ENCODE data around the gene SNX11. TPM values are rescaled to one million over a fixed set of nuclear protein-coding genes. Genes with fewer than 3 reads are reported as not detected.

The SNX11 gene
- total RNA-seq, 2 donors from 2014 or later: 13.3 to 14.7 TPM

- intact Hi-C loops (cut with DNase I): no loop called here
- DNase-seq (no peak), ATAC-seq (no peak)
Observed at GRCh38 chr17:48151220-48151619, 43.7 kb downstream of the SNX11 start.

GRCh38 chr17:48152289-48152688 is 44.7 kb downstream of the SNX11 start:
- ATAC-seq (no peak), DNase-seq (no peak)
- intact Hi-C loops (cut with DNase I): no loop called here

GRCh38 chr17:48153691-48154358 is 46.3 kb downstream of the SNX11 start:
- no peak for DNase-seq
- intact Hi-C loops (cut with DNase I): no loop called here
- peak in 1 of 2 donors; percentile 31 for ATAC-seq

- intact Hi-C loops (cut with DNase I): no loop called here
- ATAC-seq (no peak), DNase-seq (no peak)
Observed at GRCh38 chr17:48155889-48156611, 48.5 kb downstream of the SNX11 start.

- intact Hi-C loops (cut with DNase I): no loop called here
Observed at GRCh38 chr17:48159232-48159631, 51.7 kb downstream of the SNX11 start.

GRCh38 chr17:48160177-48161081 is 52.9 kb downstream of the SNX11 start:
- DNase-seq: no peak
- no peak for ATAC-seq
- intact Hi-C loops (cut with DNase I): no loop called here

More at GRCh38 chr17:48159232-48159631, 51.7 kb downstream of the SNX11 start:
- ATAC-seq (no peak), DNase-seq (no peak)

GRCh38 chr17:48161127-48161905 is 53.8 kb downstream of the SNX11 start:
- ATAC-seq (no peak), DNase-seq (no peak)
- intact Hi-C loops (cut with DNase I): no loop called here

- intact Hi-C loops (cut with DNase I): no loop called here
- no peak for ATAC-seq
- no peak for DNase-seq
Observed at GRCh38 chr17:48162306-48162934, 54.9 kb downstream of the SNX11 start.

- intact Hi-C loops (cut with DNase I): no loop called here
- no peak for ATAC-seq
- no peak for DNase-seq
Observed at GRCh38 chr17:48162946-48163506, 55.5 kb downstream of the SNX11 start.

GRCh38 chr17:48163809-48164208 is 56.2 kb downstream of the SNX11 start:
- DNase-seq: no peak
- intact Hi-C loops (cut with DNase I): no loop called here
- ATAC-seq: no peak

- ATAC-seq (no peak), DNase-seq (no peak)
- intact Hi-C loops (cut with DNase I): no loop called here
Observed at GRCh38 chr17:48169926-48170325, 62.4 kb downstream of the SNX11 start.

Small RNA genes lying within 50 kb of the gene (microRNA-seq; reads per million reads assigned to microRNA genes)
- 0 reads per million in 2 donors for gene MIR1203

Other genes starting within 250 kb of the SNX11 start
- gene SP2, start 211.5 kb upstream of the SNX11 start, total RNA-seq: 10 to 100 TPM; 12.6 to 14.1 TPM
- gene PNPO, start 166.2 kb upstream of the SNX11 start, total RNA-seq: 10 to 100 TPM; 23.4 to 25.4 TPM
- under 1 TPM; 0.47 to 0.62 TPM for gene PRR15L, start 149.9 kb upstream of the SNX11 start, total RNA-seq
- gene CDK5RAP3, start 136.7 kb upstream of the SNX11 start, total RNA-seq: 10 to 100 TPM; 62.6 to 66.3 TPM
- 10 to 100 TPM; 50.5 to 54.0 TPM for gene COPZ2, start 70.0 kb upstream of the SNX11 start, total RNA-seq
- 100 to 1,000 TPM; 527 to 675 TPM for gene NFE2L1, start 59.4 kb upstream of the SNX11 start, total RNA-seq
- 10 to 100 TPM; 29.2 to 35.6 TPM for gene CBX1, start 6.3 kb upstream of the SNX11 start, total RNA-seq